KOPT-K1 (cell line): ENCODE results near the gene KCNE1.
"Not testable (repeated sequence)": the region's sequence is repeated elsewhere in the genome, so short reads cannot be mapped to it uniquely, and the experiment has no call there.

Experiments
- H3K27ac ChIP-seq: fragments of 200-600 bp; sonication (generic); 2 replicates; pipeline ENCODE4 v1.5.1; 2016; ENCODE audit warnings: antibody characterized with exemption, mild to moderate bottlenecking, low read depth, low read length; ENCODE audit not compliant: poor library complexity, severe bottlenecking
- H3K36me3 ChIP-seq: fragments of 200-600 bp; sonication (generic); 2 replicates; pipeline ENCODE4 v1.5.1; 2017; ENCODE audit warnings: antibody characterized with exemption, mild to moderate bottlenecking, low read length, moderate library complexity; ENCODE audit not compliant: insufficient read depth
- H3K9me3 ChIP-seq: fragments of 200-600 bp; sonication (generic); 2 replicates; pipeline ENCODE4 v1.5.1; 2017; ENCODE audit warnings: antibody characterized with exemption, low read length, mild to moderate bottlenecking; ENCODE audit not compliant: insufficient read depth, poor library complexity, severe bottlenecking

Gene KCNE1

DNA sequence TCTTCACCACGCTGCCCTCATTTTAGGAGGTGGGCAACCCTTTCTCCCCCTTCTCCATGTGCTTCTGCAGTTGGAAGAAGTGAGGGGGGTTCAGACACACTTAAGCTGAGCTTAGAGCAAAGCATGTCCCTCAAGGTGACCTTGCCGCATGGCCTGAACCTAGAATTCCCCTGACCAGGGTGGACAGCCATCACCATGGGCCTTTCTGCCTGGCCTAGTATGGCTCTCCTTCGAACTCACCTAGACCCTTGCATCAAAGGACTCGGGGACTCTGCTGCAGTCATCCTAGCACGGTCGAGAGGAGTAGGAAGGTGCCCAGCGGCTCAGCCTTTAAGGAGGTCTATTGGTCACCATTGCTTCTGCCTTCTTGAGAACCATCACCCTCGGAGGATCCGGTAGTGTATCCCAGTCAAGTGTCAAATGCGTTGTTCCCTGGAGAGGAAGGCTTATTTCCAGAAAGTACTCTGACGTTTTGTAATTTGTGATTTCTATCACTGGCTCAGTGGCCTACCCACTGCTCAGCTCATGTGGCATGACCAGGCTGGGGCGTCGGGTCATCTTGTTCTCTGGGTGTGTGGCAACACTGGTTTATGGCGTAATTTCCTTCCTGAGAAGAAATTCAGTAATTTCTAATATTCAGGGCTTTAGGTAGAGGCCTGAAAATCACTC is at the start of gene KCNE1:
Gene KCNE1, minus strand, starts transcription at position 424 of the 669 bp plus-strand sequence. CDS start 62,576 bp downstream, outside the sequence.
- Histone ChIP-seq H3K36me3 (0 out of 2 replicates have a peak, but pooled peaks cover 1% of the 10 kb centered on the region), H3K27ac (no peak within 1 kb of the TSS), H3K9me3 (no peaks in the 10 kb centered on the region)

DNA sequence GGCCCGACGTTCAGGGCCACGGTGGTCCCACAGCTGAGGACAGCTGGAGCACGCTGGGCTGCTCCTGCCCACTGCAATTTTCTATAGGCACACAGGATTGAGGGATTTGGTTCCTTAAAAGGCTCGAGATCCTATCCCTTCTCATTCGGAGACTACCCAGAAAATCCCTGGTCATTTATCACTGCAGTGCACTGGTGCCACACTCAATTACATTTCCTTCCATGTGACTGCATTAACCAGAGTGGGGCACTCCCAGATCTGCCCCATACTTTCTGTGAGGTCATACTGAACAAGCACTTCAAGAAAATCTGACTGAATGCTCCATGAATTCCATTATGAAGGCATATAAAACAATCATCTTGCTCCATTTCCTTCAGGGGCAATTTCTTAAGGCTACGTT is 49.8 kb upstream of the KCNE1 start:
- H3K27ac ChIP-seq: no peak overlapping the region
- no peaks in the 10 kb centered on the region for H3K9me3 ChIP-seq
- no peaks in the 10 kb centered on the region for H3K36me3 ChIP-seq

DNA sequence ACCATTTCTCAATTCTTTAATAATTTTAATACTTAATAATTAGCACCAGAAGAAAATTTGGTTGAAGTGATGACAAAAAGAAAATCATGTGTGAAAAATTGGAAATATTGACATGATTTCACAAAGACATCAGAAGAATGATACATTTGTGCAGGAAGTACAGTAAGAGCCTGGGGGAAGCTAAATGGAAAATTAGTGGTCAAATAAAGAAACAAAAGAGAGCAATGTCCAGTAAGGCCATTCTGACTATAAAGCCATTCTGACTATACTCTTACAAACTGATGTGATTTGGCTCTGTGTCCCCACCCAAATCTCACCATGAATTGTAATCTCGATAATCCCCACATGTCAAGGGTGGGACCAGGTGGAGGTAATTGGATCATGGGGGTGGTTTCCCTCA is 48.6 kb upstream of the KCNE1 start:
- H3K27ac ChIP-seq: no peak overlapping the region
- no peaks in the 10 kb centered on the region for H3K36me3 ChIP-seq
- H3K9me3 ChIP-seq: peaks cover under 1% of the 10 kb centered on the region

DNA sequence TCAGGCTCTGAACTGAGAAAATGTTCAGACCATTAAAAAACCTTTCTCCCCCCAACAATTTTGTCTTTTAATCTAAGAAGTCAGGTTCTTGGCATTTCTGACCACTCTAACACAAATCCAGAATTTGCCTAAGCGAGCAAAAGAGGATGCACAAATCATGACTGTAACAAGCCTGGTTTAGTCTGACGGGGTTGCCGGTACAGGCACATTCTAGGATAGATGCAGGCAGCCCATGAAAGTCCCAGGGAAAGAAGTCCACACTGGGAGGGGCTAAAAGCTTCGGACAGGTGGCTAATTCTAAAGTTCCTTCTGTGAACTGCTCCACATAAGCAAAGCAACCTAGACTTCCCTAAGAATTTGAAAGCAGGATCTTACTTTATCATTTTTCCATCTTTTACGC is 48.0 kb upstream of the KCNE1 start:
- Histone ChIP-seq H3K27ac (no peak overlapping the region), H3K36me3 (no peaks in the 10 kb centered on the region), H3K9me3 (peaks cover 7% of the 10 kb centered on the region)

DNA sequence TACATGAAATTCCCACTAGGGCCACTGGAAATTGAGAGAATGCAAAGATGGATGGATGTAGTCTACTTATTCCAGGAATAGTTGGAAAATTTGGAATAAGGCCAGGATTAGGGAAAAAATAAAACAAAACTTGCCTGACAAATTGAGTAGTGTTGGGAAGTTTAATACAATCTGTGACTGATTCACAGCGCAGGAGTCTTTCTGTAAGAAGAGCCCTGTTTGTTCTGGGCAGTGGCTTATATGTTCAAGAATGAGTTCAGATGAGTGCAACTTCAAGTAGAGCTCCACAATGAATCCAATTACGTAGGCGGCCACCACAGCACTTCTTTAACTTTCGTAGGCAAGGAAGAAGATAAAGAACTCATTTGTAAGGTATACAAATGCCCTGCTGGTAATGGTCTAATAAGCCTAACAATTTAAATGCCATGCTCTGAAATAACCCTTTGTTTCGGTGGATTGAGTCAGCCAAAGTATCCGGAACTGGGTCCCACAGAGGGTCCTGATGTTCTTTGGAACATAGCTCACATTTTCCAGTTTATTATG is 47.1 kb upstream of the KCNE1 start:
- Histone ChIP-seq H3K9me3 (peaks cover 15% of the 10 kb centered on the region), H3K27ac (no peak overlapping the region), H3K36me3 (no peaks in the 10 kb centered on the region)

DNA sequence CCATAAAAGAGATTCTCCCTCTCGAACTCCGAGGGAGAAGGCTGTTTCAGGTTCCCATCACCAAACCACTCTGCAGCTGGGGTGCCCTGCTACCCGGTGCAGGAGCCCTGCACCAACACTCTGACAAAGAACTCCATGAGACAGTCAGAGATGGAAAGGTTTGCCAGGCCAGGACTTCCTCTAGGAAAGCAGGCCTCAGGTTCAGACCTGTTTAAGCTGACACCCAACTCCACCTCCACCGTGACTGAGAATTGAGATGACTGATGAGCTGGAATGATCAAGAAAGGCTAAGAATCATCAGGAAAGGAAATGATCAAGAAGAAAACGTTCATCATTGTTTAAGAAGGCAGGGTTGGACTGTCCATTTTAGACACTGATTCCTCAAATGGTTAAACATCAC is 46.2 kb upstream of the KCNE1 start:
- no peaks in the 10 kb centered on the region for H3K36me3 ChIP-seq

DNA sequence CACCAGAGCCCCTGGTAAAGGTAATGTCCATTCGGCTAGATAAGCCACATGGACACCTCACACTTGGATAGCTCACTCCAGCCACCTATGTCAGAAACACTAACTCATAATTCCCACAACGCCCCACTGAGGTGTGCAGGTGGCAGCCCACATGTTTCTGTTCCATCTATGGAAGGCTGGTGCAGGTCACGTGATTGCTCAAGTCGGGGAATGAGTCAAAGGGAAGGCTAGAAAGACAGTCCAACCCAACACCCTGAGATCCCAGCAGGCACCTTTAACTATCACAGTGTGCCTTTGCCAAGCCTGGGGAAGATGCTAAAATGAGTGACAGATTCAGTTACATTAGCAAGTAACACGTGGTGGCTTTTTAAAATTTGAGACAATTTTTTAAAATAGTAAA is 45.3 kb upstream of the KCNE1 start:
- H3K9me3 ChIP-seq: peaks cover 16% of the 10 kb centered on the region
- no peaks in the 10 kb centered on the region for H3K36me3 ChIP-seq
- no peak overlapping the region for H3K27ac ChIP-seq

More for the DNA sequence above, 46.2 kb upstream of the KCNE1 start:
- Histone ChIP-seq H3K27ac (no peak overlapping the region), H3K9me3 (peaks cover 16% of the 10 kb centered on the region)

DNA sequence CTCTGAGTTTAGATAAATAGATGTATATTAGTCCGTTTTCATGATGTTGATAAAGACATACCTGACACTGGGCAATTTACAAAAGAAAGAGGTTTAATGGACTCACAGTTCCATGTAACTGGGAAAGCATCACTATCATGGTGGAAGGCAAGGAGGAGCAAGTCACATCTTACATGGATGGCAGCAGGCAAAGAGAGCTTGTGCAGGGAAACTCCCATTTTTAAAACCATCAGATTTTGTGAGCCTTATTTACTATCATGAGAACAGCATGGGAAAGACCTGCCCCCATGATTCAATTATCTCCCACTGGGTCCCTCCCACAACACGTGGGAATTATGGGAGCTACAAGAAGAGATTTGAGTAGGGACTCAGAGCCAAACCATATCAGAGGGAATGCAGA is 42.7 kb upstream of the KCNE1 start:
- H3K36me3 ChIP-seq, H3K27ac ChIP-seq: not testable (repeated sequence)
- peaks cover 16% of the 10 kb centered on the region for H3K9me3 ChIP-seq

DNA sequence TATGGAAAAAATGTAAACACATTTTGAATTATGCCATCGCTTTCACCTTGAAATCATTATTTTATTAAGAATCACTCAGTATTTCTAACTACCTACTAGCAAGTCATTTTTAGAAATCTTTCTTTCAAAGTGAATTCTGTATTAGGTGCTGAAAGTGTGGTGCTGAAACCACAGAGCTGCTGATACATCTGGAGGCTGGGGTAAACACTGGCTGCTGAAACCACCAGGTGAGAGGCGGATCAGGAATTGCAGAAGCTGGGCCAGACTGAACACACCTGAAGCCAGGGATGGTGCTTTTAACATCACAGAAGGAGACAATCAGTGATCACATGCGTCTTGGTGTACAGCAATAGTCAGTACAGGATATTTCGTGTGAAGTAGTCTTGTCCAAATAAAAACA is 42.2 kb upstream of the KCNE1 start:
- no peak overlapping the region for H3K27ac ChIP-seq
- H3K36me3 ChIP-seq: no peaks in the 10 kb centered on the region
- peaks cover 16% of the 10 kb centered on the region for H3K9me3 ChIP-seq

DNA sequence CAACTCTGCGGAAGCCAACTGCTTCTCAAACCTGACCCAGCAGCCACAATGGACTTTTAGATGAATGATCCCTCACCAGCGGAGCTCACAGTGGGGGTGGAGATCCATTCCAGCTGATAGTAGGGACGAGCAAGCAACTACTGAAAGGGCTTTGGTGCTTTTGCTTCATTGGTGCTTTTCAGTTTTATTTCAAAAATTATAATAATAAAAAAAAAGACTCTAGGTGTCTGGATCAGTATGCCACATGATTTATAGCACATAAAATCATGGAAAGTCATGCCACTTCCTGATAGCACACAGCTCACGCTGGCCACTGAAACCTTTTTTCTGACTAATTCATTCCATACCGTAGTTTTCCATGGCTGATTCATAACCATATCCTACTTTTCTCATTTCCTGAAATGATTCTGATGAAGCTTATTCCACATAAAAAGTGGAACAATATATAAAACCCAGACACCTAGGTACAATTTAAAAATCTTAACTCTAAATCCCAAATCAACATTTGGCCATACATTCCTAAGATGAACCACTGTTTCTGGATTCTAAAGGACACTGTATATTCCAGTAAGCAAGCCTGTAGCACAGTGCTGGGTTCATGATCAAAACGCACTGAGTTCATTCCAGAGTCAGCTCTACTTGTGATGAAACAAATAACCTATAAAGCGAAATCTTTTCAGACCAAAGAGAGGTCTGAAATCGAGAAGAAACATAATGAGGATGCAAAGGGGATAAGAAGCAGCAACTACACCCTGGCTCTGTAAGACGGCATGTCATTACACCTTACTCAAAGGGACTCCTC is 41.3 kb upstream of the KCNE1 start:
- no peak overlapping the region for H3K27ac ChIP-seq

DNA sequence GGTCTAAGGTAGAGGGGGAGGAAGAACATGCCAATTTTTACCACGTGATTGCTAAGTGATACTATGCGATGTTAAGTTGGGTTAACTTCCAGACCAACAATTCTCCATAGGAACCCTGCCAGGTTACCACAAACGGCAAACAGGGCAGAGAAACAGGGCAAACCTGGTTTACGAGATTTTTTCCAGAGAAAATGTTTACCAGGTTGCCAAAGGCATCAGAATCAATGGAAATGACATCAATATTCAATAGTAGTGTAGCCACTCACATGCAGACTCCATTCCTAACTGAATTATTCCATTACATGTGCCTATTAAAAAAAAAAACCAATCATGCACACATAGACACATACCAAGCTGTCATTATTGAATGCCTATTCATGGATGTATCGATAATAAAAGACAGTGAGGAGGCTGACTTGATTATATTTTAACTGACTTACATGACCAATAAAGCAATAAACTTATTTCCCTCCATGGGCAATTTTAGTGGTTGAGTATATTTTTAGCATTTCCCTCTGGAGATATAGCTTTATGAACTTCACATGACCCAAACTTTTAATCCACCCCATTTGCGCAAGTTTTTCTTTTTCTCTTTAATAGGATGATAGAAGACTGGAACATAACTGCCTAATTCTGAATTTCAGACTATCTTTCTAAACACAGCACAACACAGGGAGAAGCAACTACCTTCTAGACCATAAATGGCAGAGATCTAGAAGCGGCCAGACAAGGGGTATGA is 40.5 kb upstream of the KCNE1 start:
- Histone ChIP-seq H3K9me3 (peaks cover 16% of the 10 kb centered on the region), H3K27ac (no peak overlapping the region), H3K36me3 (no peaks in the 10 kb centered on the region)

More for the DNA sequence above, 41.3 kb upstream of the KCNE1 start:
- Histone ChIP-seq H3K36me3 (no peaks in the 10 kb centered on the region), H3K9me3 (peaks cover 16% of the 10 kb centered on the region)

DNA sequence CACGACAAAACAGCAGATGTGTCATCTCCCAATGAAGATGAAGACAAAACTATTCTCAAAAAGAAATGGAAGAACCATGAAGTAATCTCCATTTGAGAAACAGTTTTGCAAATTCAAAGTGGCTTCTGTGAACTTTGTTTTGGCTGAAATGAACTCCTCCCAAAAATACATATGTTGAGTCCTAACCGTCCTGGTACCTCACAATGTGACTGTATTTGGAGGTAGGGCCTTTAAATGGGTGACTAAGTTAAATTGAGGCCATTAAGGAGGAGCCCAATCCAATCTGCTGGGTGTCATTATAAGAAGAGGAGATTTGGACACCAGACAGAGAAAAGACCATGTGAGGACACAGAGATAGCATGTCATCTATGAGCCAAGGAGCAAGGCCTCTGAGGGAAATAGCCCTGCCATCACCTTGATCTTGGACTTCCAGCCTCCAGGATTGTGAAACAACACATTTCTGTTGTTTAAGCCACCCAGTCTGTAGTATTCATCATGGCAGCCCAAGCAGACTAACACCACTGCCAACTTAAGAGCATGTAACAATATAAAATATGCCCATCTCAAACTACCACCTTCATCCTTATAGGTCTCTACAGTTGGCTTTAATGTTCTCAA is 38.3 kb upstream of the KCNE1 start:
- Histone ChIP-seq H3K27ac (no peak overlapping the region), H3K36me3 (no peaks in the 10 kb centered on the region), H3K9me3 (peaks cover 12% of the 10 kb centered on the region)

DNA sequence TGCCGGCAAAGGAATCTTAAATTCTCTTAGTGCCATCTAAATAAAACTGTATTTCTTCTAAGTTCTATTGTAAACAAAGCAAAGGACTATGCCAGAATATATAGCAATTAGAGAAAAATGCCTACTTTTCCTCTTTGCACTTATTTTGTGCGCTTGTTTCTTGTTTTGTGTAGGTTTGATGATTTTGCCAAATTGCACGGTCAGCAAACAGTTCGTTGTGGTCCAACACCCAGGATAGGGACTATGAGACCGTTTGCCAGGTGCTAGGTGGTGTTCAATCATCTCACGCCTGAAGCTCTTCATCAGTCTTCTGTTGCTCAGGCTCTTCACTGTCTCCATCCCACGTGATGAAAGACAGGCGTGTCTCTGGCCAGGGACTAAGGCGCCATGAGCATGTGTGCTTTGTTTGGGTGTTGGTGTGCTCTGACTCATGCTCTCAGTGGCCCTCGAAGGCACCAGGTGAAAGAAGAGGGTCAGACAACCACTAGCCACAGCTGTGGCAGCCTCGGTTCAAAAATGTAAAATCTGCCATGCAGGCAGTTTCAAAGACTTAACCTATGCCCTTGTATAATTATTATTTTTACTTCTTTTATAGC is 36.9 kb upstream of the KCNE1 start:
- H3K36me3 ChIP-seq: no peaks in the 10 kb centered on the region
- no peaks in the 10 kb centered on the region for H3K9me3 ChIP-seq
- H3K27ac ChIP-seq: no peak overlapping the region

DNA sequence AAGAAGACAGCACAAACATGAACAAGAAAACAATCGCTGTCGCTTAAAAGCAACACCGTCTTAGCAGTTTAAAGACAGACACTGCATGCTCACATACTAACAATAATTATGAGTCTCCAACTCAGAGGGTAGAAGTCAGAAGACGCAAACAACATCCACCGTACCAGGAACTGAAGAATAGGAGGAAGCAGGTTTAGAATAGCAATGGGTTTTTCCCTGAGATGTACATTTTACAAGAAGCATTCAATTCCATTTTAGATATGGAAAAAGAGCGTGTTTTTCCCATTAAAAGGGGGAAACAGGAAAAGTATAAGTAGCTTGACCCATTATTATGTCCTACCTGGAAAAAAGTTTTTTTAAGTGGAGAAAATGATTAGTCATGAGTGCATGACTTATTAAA is 34.5 kb upstream of the KCNE1 start:
- Histone ChIP-seq H3K36me3 (no peaks in the 10 kb centered on the region), H3K9me3 (no peaks in the 10 kb centered on the region), H3K27ac (no peak overlapping the region)
